ENCODE data around the gene LIMS2. TPM values are rescaled to one million over a fixed set of nuclear protein-coding genes. Genes with fewer than 3 reads are reported as not detected.

The LIMS2 gene
- total RNA-seq, 2 donors from 2014 or later = 8.1 to 15.5 TPM

- H3K9me3 Mint-ChIP-seq = no peaks in the 10 kb centered on the region
- H3K27ac Mint-ChIP-seq = no peak overlapping the region
- no peaks in the 10 kb centered on the region for H3K36me3 Mint-ChIP-seq
- DNase-seq (ENCODE audit: low spot score in 2 of 2) = no peak
- no peak for ATAC-seq
Measured at GRCh38 chr2:127670055-127670956, 5.0 kb downstream of the LIMS2 start.

DNA sequence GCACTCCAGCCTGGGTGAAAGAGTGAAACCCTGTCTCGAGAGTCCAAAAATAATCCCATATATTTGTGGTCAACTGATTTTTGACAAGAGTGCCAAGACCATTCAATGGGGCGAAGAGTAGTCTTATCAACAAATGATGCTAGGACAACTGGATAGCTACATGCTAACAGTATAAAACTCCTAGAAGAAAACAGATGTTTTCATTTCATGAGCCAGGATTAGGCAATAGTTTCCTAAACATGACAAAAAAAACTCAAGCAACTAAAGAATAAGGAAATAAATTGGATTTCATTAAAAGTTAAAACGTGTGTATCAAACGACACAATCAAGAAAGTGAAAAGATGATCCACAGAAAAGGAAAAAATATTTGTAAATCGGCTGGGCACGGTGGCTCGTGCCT lies 6.3 kb downstream of the LIMS2 start:
- H3K27ac Mint-ChIP-seq = no peak overlapping the region
- DNase-seq (ENCODE audit: low spot score in 2 of 2) (no peak), ATAC-seq (no peak)
- no peaks in the 10 kb centered on the region for H3K36me3 Mint-ChIP-seq
- H3K9me3 Mint-ChIP-seq = no peaks in the 10 kb centered on the region

- ATAC-seq = no peak
- Mint-ChIP-seq H3K9me3 (no peaks in the 10 kb centered on the region), H3K27ac (no peak overlapping the region), H3K36me3 (no peaks in the 10 kb centered on the region)
- peak in 1 of 2 donors; percentile 18 for DNase-seq (ENCODE audit: low spot score in 2 of 2)
Measured at GRCh38 chr2:127665267-127665893, 9.9 kb downstream of the LIMS2 start.

GRCh38 chr2:127664895-127665225 lies 10.5 kb downstream of the LIMS2 start:
- Mint-ChIP-seq H3K27ac (no peak overlapping the region), H3K36me3 (no peaks in the 10 kb centered on the region), H3K9me3 (no peaks in the 10 kb centered on the region)
- DNase-seq (ENCODE audit: low spot score in 2 of 2) (no peak), ATAC-seq (no peak)

- Mint-ChIP-seq H3K9me3 (no peaks in the 10 kb centered on the region), H3K27ac (no peak overlapping the region), H3K36me3 (no peaks in the 10 kb centered on the region)
- no peak for ATAC-seq
- peak in 1 of 2 donors; percentile 44 for DNase-seq (ENCODE audit: low spot score in 2 of 2)
Measured at GRCh38 chr2:127664065-127664894, 11.1 kb downstream of the LIMS2 start.

DNA sequence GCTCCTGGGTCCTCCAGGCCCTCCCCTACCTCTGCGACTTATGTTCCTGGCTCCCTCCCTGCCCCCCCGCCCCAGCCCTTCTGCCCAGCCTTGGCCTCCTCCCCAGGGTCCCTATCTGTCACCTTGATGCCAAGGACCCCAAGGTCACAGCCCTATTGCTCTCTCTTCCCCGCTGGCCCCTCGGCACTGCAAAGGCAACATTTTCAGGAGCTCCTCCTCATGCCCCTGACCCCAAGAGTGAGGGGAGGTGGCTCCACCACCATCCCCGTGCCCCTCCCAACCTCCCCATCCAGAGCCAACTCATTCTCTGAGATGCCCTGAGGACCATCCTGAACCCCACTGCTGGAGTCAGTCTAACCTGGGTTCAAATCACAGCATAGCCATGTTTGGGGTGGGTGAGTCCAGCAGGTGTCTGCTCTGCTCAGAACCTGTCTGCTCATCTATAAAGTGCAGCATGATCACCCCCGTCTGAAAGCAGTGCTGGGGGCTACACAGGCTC lies 11.7 kb downstream of the LIMS2 start:
- Mint-ChIP-seq H3K9me3 (no peaks in the 10 kb centered on the region), H3K27ac (no peak overlapping the region), H3K36me3 (no peaks in the 10 kb centered on the region)
- ATAC-seq (no peak), DNase-seq (ENCODE audit: low spot score in 2 of 2) (peak in 1 of 2 donors; percentile 33)

DNA sequence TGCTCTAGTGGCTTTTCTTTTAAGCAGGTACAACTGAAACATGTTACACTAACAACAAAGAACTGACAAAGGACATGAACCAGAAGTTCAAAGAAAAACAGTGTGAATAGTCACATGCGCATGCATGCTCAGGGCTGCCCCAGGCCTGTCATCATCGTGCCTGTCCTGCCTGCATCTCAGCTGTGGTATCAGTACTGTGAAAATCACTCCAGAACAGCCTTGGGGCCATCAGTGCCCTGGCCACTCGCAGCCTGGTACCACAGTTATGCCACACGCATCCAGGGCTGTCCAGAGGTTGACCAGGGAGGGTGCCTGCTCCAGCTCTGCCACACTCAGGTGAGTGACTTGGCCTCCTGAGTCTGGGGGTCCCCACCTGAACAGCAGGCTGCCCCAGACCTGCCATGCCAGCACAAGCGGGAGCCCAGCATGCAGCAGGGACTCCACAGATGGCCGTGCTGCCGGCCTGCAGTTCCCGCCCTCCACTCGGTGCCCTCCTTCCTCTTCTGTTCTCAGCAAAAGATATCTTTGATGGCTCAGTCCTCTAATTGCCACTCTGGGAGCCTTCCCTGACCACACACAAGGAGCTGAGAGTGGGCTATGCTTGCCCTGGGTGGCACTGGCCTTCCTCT lies 12.3 kb downstream of the LIMS2 start:
- DNase-seq (ENCODE audit: low spot score in 2 of 2) (peak in 1 of 2 donors; percentile 42), ATAC-seq (no peak)
- Mint-ChIP-seq H3K36me3 (no peaks in the 10 kb centered on the region), H3K9me3 (no peaks in the 10 kb centered on the region), H3K27ac (no peak overlapping the region)

GRCh38 chr2:127661949-127662510 lies 13.3 kb downstream of the LIMS2 start:
- no peak for DNase-seq (ENCODE audit: low spot score in 2 of 2)
- H3K9me3 Mint-ChIP-seq = no peaks in the 10 kb centered on the region
- H3K27ac Mint-ChIP-seq = no peak overlapping the region
- ATAC-seq = no peak
- H3K36me3 Mint-ChIP-seq = no peaks in the 10 kb centered on the region

- peak overlapping the region in 1 of 2 donors; percentile 65 for H3K27ac Mint-ChIP-seq
Measured at GRCh38 chr2:127661072-127661649, 14.2 kb downstream of the LIMS2 start.

DNA sequence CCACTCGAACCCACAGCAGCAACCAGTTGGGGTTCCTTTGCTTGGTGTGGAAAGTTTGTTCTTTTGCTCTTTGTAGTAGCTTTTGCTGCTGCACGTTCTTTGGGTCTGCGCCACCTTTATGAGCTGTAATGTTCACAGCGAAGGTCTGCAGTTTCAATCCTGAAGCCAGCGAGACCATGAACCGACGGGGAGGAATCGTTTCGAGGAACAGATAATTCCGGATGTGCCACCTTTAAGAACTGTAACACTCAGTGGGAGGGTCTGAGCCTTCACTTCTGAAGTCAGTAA lies 15.1 kb downstream of the LIMS2 start:
- no peak for ATAC-seq
- H3K27ac Mint-ChIP-seq = no peak overlapping the region
- H3K36me3 Mint-ChIP-seq = no peaks in the 10 kb centered on the region
- H3K9me3 Mint-ChIP-seq = no peaks in the 10 kb centered on the region
- DNase-seq (ENCODE audit: low spot score in 2 of 2) = no peak

More at GRCh38 chr2:127661072-127661649, 14.2 kb downstream of the LIMS2 start:
- ATAC-seq = no peak
- no peak for DNase-seq (ENCODE audit: low spot score in 2 of 2)
- H3K9me3 Mint-ChIP-seq = no peaks in the 10 kb centered on the region
- H3K36me3 Mint-ChIP-seq = no peaks in the 10 kb centered on the region

GRCh38 chr2:127659408-127660290 lies 15.7 kb downstream of the LIMS2 start:
- ATAC-seq (no peak), DNase-seq (ENCODE audit: low spot score in 2 of 2) (no peak)
- no peaks in the 10 kb centered on the region for H3K36me3 Mint-ChIP-seq
- no peaks in the 10 kb centered on the region for H3K9me3 Mint-ChIP-seq
- no peak overlapping the region for H3K27ac Mint-ChIP-seq

DNA sequence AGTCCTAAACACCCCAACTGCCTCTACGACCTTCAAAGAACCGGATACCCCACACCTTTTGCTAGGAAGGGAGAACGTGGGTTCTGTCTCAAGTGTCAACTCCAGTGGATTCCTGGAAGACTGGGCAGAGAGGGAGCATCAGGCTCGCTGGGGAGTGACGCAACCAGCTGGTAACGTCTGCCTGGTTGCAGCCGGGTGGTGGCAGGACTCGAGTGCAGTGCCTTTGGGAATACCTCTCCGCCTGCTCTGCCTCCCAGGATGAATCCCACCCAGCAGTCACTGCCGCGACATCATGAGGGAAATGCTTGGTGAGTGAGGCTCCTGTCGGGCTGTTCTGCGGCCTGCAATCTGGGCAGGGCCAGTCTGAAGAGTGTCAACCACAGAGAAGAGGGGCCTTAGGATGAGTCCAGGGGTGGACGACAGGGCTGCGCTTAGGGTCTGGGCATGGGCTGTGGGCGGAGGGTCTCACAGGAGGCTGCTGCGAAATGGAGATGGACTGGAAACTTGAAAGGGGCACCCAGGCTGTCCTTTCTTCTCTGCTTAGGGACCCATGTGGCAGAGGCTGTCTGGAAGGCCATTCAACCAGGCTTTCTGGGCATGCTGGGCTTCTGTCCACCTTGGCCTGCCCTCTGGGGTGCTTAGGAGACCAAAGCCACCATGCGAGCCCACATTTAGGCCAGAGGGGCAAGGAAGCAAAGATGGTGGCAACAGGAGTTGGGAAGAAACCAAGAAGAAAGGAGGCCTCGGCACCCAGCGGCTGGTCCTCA lies 16.5 kb downstream of the LIMS2 start:
- H3K27ac Mint-ChIP-seq = no peak overlapping the region
- no peaks in the 10 kb centered on the region for H3K9me3 Mint-ChIP-seq
- DNase-seq (ENCODE audit: low spot score in 2 of 2) = no peak
- no peaks in the 10 kb centered on the region for H3K36me3 Mint-ChIP-seq
- no peak for ATAC-seq

DNA sequence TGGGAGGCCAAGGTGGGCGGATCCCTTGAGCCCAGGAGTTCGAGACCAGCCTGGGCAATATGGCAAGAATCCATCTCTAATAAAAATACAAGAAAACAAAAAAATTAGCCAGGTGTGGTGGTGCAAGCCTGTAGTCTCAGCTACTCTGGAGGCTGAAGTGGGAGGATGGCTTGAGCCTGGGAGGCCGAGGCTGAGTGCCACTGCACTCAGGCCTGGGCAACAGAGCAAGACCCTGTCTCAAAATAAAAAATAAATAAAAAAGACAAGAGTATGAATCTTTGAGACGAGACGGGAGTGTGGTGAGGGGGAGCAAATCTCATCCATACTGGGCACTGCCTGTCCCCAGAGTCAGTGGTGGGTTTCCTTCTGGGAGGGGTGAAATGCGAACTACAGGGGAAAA lies 17.2 kb downstream of the LIMS2 start:
- DNase-seq (ENCODE audit: low spot score in 2 of 2) (no peak), ATAC-seq (no peak)
- Mint-ChIP-seq H3K36me3 (no peaks in the 10 kb centered on the region), H3K9me3 (no peaks in the 10 kb centered on the region), H3K27ac (no peak overlapping the region)

- DNase-seq (ENCODE audit: low spot score in 2 of 2) = no peak
- no peaks in the 10 kb centered on the region for H3K9me3 Mint-ChIP-seq
- no peaks in the 10 kb centered on the region for H3K36me3 Mint-ChIP-seq
- no peak overlapping the region for H3K27ac Mint-ChIP-seq
- no peak for ATAC-seq
Measured at GRCh38 chr2:127657232-127657595, 18.1 kb downstream of the LIMS2 start.

Measured in activated naive CD4-positive, alpha-beta T cell treated with anti-CD3 and anti-CD28 coated beads, Interleukin-2, amount 50 U/mL, for 72 hours (primary cell).